ENCODE data around the gene SETX. TPM values are rescaled to one million over a fixed set of nuclear protein-coding genes. Genes with fewer than 3 reads are reported as not detected.

SETX gene
- total and polyA plus RNA-seq, 10 of the 15 experiments (the other 5 are each of a cell fraction or from before 2014, with no cell fraction given) = 15.8 to 75.7 (median 37.0) TPM

GRCh38 chr9:132354637-132355355, at the start of gene SETX (continued):
- TF ChIP-seq E4F1 (IDR thresholded peaks at IDR 0.05; ENCODE audit: borderline replicate concordance, partially characterized antibody) (no peak), RBBP5 (conservative IDR thresholded peaks at IDR 0.05) (no peak), MYB (IDR thresholded peaks at IDR 0.05; ENCODE audit: borderline replicate concordance, low read depth, low read length) (no peak), FOS (IDR thresholded peaks at IDR 0.05; ENCODE audit: borderline replicate concordance, extremely low read depth, insufficient read length) (no peak), SMARCA5 (IDR thresholded peaks at IDR 0.05) (peak; percentile 83), IKZF1 (conservative IDR thresholded peaks at IDR 0.05) (peak; percentile 92), NR2C2 (IDR thresholded peaks at IDR 0.05; ENCODE audit: borderline replicate concordance, control insufficient read depth, insufficient read length, low read depth) (no peak), GATAD2B (conservative IDR thresholded peaks at IDR 0.05; ENCODE audit: low read depth) (peak; percentile 93; the same call in 1 of the 2 replicates), GABPA (IDR thresholded peaks at IDR 0.05; ENCODE audit: low read depth) (peak; percentile 66; the same call in 1 of the 2 replicates), ATF7 (IDR thresholded peaks at IDR 0.05; ENCODE audit: low read depth) (no peak), TCF12 (IDR thresholded peaks at IDR 0.05; ENCODE audit: low read depth, low read length) (peak; percentile 80; the same call in 1 of the 2 replicates), ZNF24 (IDR thresholded peaks at IDR 0.05) (no peak), SREBF2 (IDR thresholded peaks at IDR 0.05; ENCODE audit: low read length) (no peak), ZNF384 (IDR thresholded peaks at IDR 0.05; ENCODE audit: borderline replicate concordance, low read depth, low read length) (no peak), IRF4 (IDR thresholded peaks at IDR 0.05; ENCODE audit: low read depth, low read length) (no peak), YY1 (IDR thresholded peaks at IDR 0.05; ENCODE audit: low read depth, low read length) (peak; percentile 88), CEBPZ (IDR thresholded peaks at IDR 0.05; ENCODE audit: low read depth, low read length) (no peak)
- TF ChIP-seq, protein P1, sequence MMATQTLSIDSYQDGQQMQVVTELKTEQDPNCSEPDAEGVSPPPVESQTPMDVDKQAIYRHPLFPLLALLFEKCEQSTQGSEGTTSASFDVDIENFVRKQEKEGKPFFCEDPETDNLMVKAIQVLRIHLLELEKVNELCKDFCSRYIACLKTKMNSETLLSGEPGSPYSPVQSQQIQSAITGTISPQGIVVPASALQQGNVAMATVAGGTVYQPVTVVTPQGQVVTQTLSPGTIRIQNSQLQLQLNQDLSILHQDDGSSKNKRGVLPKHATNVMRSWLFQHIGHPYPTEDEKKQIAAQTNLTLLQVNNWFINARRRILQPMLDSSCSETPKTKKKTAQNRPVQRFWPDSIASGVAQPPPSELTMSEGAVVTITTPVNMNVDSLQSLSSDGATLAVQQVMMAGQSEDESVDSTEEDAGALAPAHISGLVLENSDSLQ (IDR thresholded peaks at IDR 0.05) = no peak
- TF ChIP-seq, protein P2, sequence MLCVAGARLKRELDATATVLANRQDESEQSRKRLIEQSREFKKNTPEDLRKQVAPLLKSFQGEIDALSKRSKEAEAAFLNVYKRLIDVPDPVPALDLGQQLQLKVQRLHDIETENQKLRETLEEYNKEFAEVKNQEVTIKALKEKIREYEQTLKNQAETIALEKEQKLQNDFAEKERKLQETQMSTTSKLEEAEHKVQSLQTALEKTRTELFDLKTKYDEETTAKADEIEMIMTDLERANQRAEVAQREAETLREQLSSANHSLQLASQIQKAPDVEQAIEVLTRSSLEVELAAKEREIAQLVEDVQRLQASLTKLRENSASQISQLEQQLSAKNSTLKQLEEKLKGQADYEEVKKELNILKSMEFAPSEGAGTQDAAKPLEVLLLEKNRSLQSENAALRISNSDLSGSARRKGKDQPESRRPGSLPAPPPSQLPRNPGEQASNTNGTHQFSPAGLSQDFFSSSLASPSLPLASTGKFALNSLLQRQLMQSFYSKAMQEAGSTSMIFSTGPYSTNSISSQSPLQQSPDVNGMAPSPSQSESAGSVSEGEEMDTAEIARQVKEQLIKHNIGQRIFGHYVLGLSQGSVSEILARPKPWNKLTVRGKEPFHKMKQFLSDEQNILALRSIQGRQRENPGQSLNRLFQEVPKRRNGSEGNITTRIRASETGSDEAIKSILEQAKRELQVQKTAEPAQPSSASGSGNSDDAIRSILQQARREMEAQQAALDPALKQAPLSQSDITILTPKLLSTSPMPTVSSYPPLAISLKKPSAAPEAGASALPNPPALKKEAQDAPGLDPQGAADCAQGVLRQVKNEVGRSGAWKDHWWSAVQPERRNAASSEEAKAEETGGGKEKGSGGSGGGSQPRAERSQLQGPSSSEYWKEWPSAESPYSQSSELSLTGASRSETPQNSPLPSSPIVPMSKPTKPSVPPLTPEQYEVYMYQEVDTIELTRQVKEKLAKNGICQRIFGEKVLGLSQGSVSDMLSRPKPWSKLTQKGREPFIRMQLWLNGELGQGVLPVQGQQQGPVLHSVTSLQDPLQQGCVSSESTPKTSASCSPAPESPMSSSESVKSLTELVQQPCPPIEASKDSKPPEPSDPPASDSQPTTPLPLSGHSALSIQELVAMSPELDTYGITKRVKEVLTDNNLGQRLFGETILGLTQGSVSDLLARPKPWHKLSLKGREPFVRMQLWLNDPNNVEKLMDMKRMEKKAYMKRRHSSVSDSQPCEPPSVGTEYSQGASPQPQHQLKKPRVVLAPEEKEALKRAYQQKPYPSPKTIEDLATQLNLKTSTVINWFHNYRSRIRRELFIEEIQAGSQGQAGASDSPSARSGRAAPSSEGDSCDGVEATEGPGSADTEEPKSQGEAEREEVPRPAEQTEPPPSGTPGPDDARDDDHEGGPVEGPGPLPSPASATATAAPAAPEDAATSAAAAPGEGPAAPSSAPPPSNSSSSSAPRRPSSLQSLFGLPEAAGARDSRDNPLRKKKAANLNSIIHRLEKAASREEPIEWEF (IDR thresholded peaks at IDR 0.05; ENCODE audit: insufficient replicate concordance, low read depth, low read length) = no peak

Measured in GM12878 (cell line).